CD4-positive, alpha-beta memory T cell (primary cell): ENCODE results near the gene LBR. TPM values are rescaled to one million over a fixed set of nuclear protein-coding genes. Genes with fewer than 3 reads are reported as not detected.

Experiments
- CTCF ChIA-PET: fragments of 350-600 bp; sonication (Branson Sonifier 250); formaldehyde crosslinking; loops from one replicate; lab custom pipeline; 2021; ENCODE audit warnings: inconsistent platforms; ENCODE audit not compliant: partially characterized antibody; lab: Charles Lee
- POLR2A ChIA-PET: fragments of 350-600 bp; sonication (Branson Sonifier 250); formaldehyde crosslinking; loops from one replicate; lab custom pipeline; 2021; ENCODE audit not compliant: partially characterized antibody; lab: Charles Lee
- DNase-seq, 5 donors: peaks; one replicate each; pipeline versions ENCODE4 v3.0.0 to v3.0.0-alpha.2; 2020 to 2022; ENCODE audit warnings: mixed read lengths in 1 of 5
- H3K27ac ChIP-seq: one replicate; pipeline ENCODE4 v1.7.0; 2013; ENCODE audit warnings: low read depth, low read length
- H3K27me3 ChIP-seq: 2 replicates; pipeline ENCODE4 v1.7.0; 2013; ENCODE audit warnings: mild to moderate bottlenecking, low read length, moderate library complexity; ENCODE audit not compliant: insufficient read depth
- H3K36me3 ChIP-seq: 2 replicates; pipeline ENCODE4 v1.7.0; 2013; ENCODE audit warnings: mild to moderate bottlenecking, low read length, moderate library complexity; ENCODE audit not compliant: insufficient read depth
- H3K4me1 ChIP-seq: 2 replicates; pipeline ENCODE4 v1.7.0; 2013; ENCODE audit warnings: mild to moderate bottlenecking, low read length, moderate library complexity; ENCODE audit not compliant: insufficient read depth
- H3K4me3 ChIP-seq, 2 donors: one replicate each; pipeline ENCODE4 v1.7.0; 2013; ENCODE audit warnings: low read length in 2 of 2, mild to moderate bottlenecking in 1 of 2
- H3K9me3 ChIP-seq, 2 donors: one replicate each; pipeline ENCODE4 v1.7.0; 2013; ENCODE audit warnings: low read length in 2 of 2, control low read depth in 1 of 2; ENCODE audit not compliant: control insufficient read depth in 1 of 2
- H3K27ac Mint-ChIP-seq, 7 donors: one replicate each; pipeline ENCODE4 v1.8.0; 2020 to 2021; ENCODE audit warnings: mixed read lengths in 7 of 7, mild to moderate bottlenecking in 6 of 7, inconsistent platforms in 3 of 7, moderate library complexity in 3 of 7
- H3K27me3 Mint-ChIP-seq, 2 donors: one replicate each; pipeline ENCODE4 v1.8.0; 2020 to 2021; ENCODE audit warnings: mixed read lengths in 2 of 2
- H3K36me3 Mint-ChIP-seq, 2 donors: one replicate each; pipeline ENCODE4 v1.8.0; 2020 to 2021; ENCODE audit warnings: mixed read lengths in 2 of 2, inconsistent platforms in 1 of 2, mild to moderate bottlenecking in 1 of 2
- H3K4me1 Mint-ChIP-seq, 4 donors: one replicate each; pipeline ENCODE4 v1.8.0; 2020 to 2021; ENCODE audit warnings: mixed read lengths in 4 of 4, mild to moderate bottlenecking in 1 of 4
- H3K4me3 Mint-ChIP-seq, 8 donors: one replicate each; pipeline ENCODE4 v1.8.0; 2020 to 2021; ENCODE audit warnings: mixed read lengths in 8 of 8, mild to moderate bottlenecking in 7 of 8, moderate library complexity in 6 of 8, inconsistent platforms in 3 of 8
- H3K9me3 Mint-ChIP-seq, 8 donors: one replicate each; pipeline ENCODE4 v1.8.0; 2020 to 2021; ENCODE audit warnings: mixed read lengths in 8 of 8, mild to moderate bottlenecking in 5 of 8, inconsistent platforms in 3 of 8, moderate library complexity in 1 of 8
- intact Hi-C: fragments of 100-400 bp; cut with micrococcal nuclease; formaldehyde crosslinking; loops from one replicate; pipeline ENCODE4 v1.15.1; 2023
- polyA plus RNA-seq, 2 donors: library from polyadenylated mRNA; unstranded; fragments of 300-500 nt; fragmentation: Illumina TruSeq; gene quantifications; one replicate each; pipeline ENCODE4 v1.2.3, GENCODE V29; 2021
- total RNA-seq, 2 experiments: library from RNA; stranded (reverse); gene quantifications; one replicate each; pipeline ENCODE4 v1.2.3, GENCODE V29; 2021

Gene LBR
- total and polyA plus RNA-seq, 4 experiments from 2014 or later = 106 to 150 (median 129) TPM

DNA sequence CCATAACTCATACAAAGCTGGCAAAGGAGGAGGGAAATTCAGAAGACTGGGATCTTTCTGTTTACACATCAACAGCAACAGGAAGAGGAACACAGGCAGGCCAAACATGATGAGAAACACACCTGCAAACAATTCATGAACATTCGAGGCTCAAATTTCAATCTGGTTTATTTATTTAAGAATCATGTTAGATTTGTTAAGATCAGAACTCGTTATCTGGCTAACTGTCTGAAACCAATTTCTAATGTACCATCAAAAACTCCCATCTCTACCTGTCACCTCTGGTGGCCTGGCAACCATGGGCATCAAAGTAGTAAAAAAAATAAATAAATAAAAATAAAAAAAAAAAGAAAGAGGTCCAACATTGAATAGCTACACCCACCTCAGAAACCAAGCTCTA is 9.8 kb downstream of the LBR start:
- Histone ChIP-seq H3K4me3 (no peak overlapping the region), H3K36me3 (peaks cover 50% of the 10 kb centered on the region), H3K27me3 (no peaks in the 10 kb centered on the region), H3K27ac (no peak overlapping the region), H3K4me1 (peaks cover 12% of the 10 kb centered on the region), H3K9me3 (no peaks in the 10 kb centered on the region)
- peaks cover 20 to 30% (median 25%) of the 10 kb centered on the region in 4 donors for H3K4me1 Mint-ChIP-seq
- no peaks in the 10 kb centered on the region for H3K27me3 Mint-ChIP-seq
- DNase-seq = no peak
- POLR2A ChIA-PET = interaction anchor here (0.6 to 5.7 kb wide), 3 partner anchors 9 to 776 kb away, joined by 3 to 32 read pairs (median 6); partner anchors contain the start of gene LBR
- H3K4me3 Mint-ChIP-seq = no peak overlapping the region
- CTCF ChIA-PET = interaction anchor here (1.1 to 1.3 kb wide), 2 partner anchors 10 to 23 kb away, joined by 3 to 5 read pairs; no protein-coding TSS in a partner anchor
- H3K36me3 Mint-ChIP-seq = peaks cover 53 to 80% of the 10 kb centered on the region in 2 donors
- H3K27ac Mint-ChIP-seq = peak overlapping the region in 2 of 7 donors; percentile 32 to 83
- intact Hi-C loops = no loop called here
- no peaks in the 10 kb centered on the region for H3K9me3 Mint-ChIP-seq

DNA sequence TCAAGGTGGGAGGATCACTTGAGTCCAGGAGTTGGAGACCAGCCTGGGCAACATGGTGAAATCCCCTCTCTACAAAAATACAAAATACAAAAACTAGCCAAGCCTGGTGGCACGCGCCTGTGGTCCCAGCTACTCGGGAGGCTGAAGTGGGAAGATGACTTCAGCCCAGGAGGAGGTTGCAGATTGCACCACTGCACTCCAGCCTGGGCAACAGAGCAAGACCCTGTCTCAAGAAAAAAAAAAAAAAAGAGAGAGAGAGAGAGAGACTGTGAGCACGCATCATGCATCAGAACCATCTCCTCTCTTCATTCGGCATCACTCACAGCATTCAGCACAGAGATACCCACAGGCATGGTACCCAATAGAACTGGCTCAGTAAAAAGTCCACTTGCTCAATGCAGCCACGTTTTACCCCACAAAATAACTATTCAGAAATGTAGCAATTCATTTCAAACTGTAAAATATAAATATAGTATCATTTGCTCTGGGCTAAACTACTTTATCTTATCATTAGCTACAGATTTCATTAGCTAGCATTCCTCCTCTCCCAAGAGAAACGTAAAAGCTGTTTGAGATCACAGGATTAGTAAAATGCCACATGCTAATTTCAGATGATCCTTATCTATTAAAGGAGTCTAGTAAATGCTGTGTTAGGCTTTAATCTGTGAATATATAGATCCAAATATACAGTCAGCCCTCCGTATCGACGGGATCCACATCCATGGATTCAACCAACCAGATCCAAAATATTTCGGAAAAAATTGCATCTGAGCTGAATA is 11.7 kb downstream of the LBR start:
- intact Hi-C loops = no loop called here
- Histone ChIP-seq H3K4me3 (no peak overlapping the region), H3K36me3 (peaks cover 56% of the 10 kb centered on the region), H3K9me3 (no peaks in the 10 kb centered on the region), H3K27ac (no peak overlapping the region), H3K27me3 (no peaks in the 10 kb centered on the region), H3K4me1 (no peaks in the 10 kb centered on the region)
- H3K4me3 Mint-ChIP-seq = no peak overlapping the region
- H3K27me3 Mint-ChIP-seq = no peaks in the 10 kb centered on the region
- H3K36me3 Mint-ChIP-seq = peaks cover 64 to 83% of the 10 kb centered on the region in 2 donors
- ChIA-PET CTCF (interaction anchor here (1.0 kb wide), 1 partner anchor 59 kb away, joined by 5 read pairs; no protein-coding TSS in a partner anchor), POLR2A (interaction anchor here (5.7 kb wide), 1 partner anchor 11 kb away, joined by 32 read pairs; the partner anchor contains the start of gene LBR)
- no peaks in the 10 kb centered on the region for H3K9me3 Mint-ChIP-seq
- no peak for DNase-seq
- peaks cover 8 to 16% (median 12%) of the 10 kb centered on the region in 4 donors for H3K4me1 Mint-ChIP-seq
- no peak overlapping the region for H3K27ac Mint-ChIP-seq

DNA sequence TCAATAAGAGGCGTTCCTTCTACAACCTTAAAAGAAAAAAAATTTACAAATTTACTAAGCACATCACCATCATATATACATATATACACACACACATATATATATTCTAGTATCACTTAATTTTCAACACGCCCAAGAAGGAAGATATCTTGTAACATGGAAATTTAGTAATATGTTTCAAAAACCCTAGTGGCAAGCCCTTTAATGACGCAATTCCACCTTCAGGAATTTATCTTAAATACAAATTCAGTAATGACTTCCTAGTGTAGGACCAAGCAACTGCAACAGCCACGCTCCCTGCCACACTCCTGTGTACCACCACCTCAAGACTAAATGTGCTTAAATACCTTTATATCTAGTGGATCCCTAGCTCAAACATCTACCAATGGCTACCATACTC is 12.5 kb downstream of the LBR start:
- peaks cover 62% of the 10 kb centered on the region for H3K36me3 ChIP-seq
- no peaks in the 10 kb centered on the region for H3K4me1 ChIP-seq
- Mint-ChIP-seq H3K4me3 (no peak overlapping the region), H3K27ac (peak overlapping the region in 2 of 7 donors; percentile 17 to 55), H3K9me3 (no peaks in the 10 kb centered on the region), H3K36me3 (peaks cover 67 to 80% of the 10 kb centered on the region in 2 donors), H3K4me1 (peaks cover 8 to 17% (median 13%) of the 10 kb centered on the region in 4 donors), H3K27me3 (no peaks in the 10 kb centered on the region)
- ChIA-PET CTCF (interaction anchor here (1.0 kb wide), 2 partner anchors 10 to 60 kb away, joined by 3 to 5 read pairs; no protein-coding TSS in a partner anchor), POLR2A (interaction anchor here (5.7 kb wide), 1 partner anchor 12 kb away, joined by 32 read pairs; the partner anchor contains the start of gene LBR)
- no peaks in the 10 kb centered on the region for H3K9me3 ChIP-seq
- H3K4me3 ChIP-seq = no peak overlapping the region
- intact Hi-C loops = no loop called here
- H3K27ac ChIP-seq = no peak overlapping the region
- no peak for DNase-seq
- no peaks in the 10 kb centered on the region for H3K27me3 ChIP-seq

DNA sequence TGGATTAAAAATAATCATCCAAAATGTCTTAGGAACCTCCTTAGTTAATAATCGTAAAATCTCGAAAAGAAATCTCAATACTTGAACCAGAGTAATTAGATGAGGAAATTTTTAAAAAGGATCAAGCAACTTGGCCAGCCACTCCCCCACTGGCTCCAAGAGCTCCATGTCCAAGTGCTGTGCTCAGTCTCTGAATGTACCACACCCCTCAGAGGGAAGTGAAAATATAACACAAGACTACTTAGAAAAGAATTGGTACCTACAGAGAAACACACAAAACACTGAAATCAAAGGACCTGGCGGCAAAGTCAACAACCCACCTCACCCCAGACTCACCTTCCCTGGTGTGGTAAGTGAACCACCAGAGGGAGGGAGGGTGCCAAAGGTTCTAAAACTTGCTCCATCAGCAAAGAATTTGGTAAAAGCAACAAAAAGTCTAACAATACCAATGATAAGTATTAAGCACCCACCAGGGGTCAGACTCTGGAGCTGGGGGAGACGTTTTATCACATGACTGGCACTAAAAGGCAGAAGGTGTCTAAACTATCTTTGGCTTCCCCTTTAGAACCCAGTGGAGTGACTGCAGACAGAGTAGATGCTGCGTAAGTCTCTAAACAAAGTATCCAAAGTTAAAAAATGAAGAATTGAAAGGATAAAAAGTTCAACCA is 14.0 kb downstream of the LBR start:
- peaks cover 6 to 15% (median 11%) of the 10 kb centered on the region in 4 donors for H3K4me1 Mint-ChIP-seq
- Histone ChIP-seq H3K27ac (no peak overlapping the region), H3K36me3 (peaks cover 57% of the 10 kb centered on the region), H3K4me1 (no peaks in the 10 kb centered on the region), H3K27me3 (no peaks in the 10 kb centered on the region), H3K4me3 (no peak overlapping the region), H3K9me3 (no peaks in the 10 kb centered on the region)
- no peak overlapping the region for H3K4me3 Mint-ChIP-seq
- peak overlapping the region in 1 of 7 donors; percentile 23 for H3K27ac Mint-ChIP-seq
- H3K27me3 Mint-ChIP-seq = no peaks in the 10 kb centered on the region
- ChIA-PET CTCF (interaction anchor here (1.6 to 2.0 kb wide), 2 partner anchors 10 to 31 kb away, joined by 6 to 7 read pairs; no protein-coding TSS in a partner anchor), POLR2A (interaction anchor here (1.0 to 5.7 kb wide), 2 partner anchors 13 kb away, joined by 3 to 32 read pairs; partner anchors contain the start of gene LBR)
- no peak for DNase-seq
- intact Hi-C loops = no loop called here
- peaks cover 73 to 82% of the 10 kb centered on the region in 2 donors for H3K36me3 Mint-ChIP-seq
- no peaks in the 10 kb centered on the region for H3K9me3 Mint-ChIP-seq

DNA sequence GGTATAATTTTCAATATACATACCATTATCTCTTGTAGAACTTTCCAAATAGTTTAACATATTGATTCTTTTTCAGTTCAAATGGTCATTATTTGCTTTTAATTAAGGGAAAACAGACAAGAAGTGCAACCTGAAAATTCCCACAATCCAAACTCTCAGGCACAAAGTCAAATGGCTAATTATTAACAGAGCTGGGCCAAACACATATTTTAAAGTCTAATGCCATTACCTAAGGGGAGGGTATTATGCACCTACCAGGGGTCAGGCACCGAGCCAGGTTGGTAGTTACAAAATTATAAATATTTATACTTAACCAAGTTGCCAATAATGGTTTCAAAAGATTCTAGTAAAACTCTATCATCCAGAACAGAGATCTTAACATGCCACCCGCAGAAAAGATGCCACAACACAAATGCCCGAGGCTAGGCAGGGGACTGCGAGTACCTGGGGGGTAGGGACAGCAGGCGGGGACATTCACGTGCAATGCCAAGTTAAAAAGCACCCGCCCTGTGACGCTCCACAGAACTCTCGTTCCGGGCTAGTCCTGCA is 15.0 kb downstream of the LBR start:
- no peak overlapping the region for H3K27ac Mint-ChIP-seq
- Histone ChIP-seq H3K36me3 (peaks cover 58% of the 10 kb centered on the region), H3K4me3 (no peak overlapping the region), H3K27ac (no peak overlapping the region), H3K9me3 (no peaks in the 10 kb centered on the region), H3K4me1 (no peaks in the 10 kb centered on the region), H3K27me3 (no peaks in the 10 kb centered on the region)
- DNase-seq = no peak
- CTCF ChIA-PET = interaction anchor here (1.6 to 2.0 kb wide), 2 partner anchors 9 to 32 kb away, joined by 6 to 7 read pairs; no protein-coding TSS in a partner anchor
- no peak overlapping the region for H3K4me3 Mint-ChIP-seq
- intact Hi-C loops = no loop called here
- no peaks in the 10 kb centered on the region for H3K9me3 Mint-ChIP-seq
- peaks cover 7 to 11% (median 10%) of the 10 kb centered on the region in 4 donors for H3K4me1 Mint-ChIP-seq
- no peaks in the 10 kb centered on the region for H3K27me3 Mint-ChIP-seq
- peaks cover 72 to 83% of the 10 kb centered on the region in 2 donors for H3K36me3 Mint-ChIP-seq
- POLR2A ChIA-PET = interaction anchor here (1.0 kb wide), 1 partner anchor 14 kb away, joined by 3 read pairs; no protein-coding TSS in a partner anchor

DNA sequence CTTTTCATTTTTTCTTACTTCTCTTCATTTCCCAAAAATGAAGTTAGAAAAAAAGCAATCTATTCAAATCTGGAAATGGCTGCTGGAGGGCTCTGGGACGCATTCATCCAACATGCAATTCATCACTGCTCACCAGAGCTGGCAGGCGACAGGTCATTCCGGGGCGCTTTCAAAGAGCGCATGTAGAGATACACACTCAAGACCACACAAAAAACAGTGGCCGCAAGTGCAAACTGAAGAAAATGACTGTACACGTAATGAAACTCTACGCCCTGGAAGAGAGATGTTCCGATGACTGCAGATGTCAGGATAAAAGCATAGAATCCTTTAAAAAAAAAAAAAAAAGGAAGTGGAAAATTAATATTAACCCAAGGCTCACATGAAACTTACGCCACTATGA is 15.5 kb downstream of the LBR start:
- no peak overlapping the region for H3K27ac Mint-ChIP-seq
- intact Hi-C loops = no loop called here
- Histone ChIP-seq H3K27me3 (no peaks in the 10 kb centered on the region), H3K27ac (no peak overlapping the region), H3K4me3 (no peak overlapping the region), H3K36me3 (peaks cover 56% of the 10 kb centered on the region), H3K4me1 (no peaks in the 10 kb centered on the region), H3K9me3 (no peaks in the 10 kb centered on the region)
- peaks cover 72 to 82% of the 10 kb centered on the region in 2 donors for H3K36me3 Mint-ChIP-seq
- no peaks in the 10 kb centered on the region for H3K9me3 Mint-ChIP-seq
- H3K27me3 Mint-ChIP-seq = no peaks in the 10 kb centered on the region
- ChIA-PET CTCF (interaction anchor here (1.6 kb wide), 1 partner anchor 9 kb away, joined by 7 read pairs; no protein-coding TSS in a partner anchor), POLR2A (no interaction called here)
- H3K4me3 Mint-ChIP-seq = no peak overlapping the region
- DNase-seq = no peak
- peaks cover 4 to 11% (median 9%) of the 10 kb centered on the region in 4 donors for H3K4me1 Mint-ChIP-seq
